Trophoblast cell (in vitro differentiated cells and primary cell): ENCODE results near the gene PPP1R15A.
"Not testable (repeated sequence)": the region's sequence is repeated elsewhere in the genome, so short reads cannot be mapped to it uniquely, and the experiment has no call there.

ENCODE experiments used
- DNase-seq, 2 donors: peaks; one replicate each; pipeline ENCODE4 v3.0.0-alpha.2; 2016
- H2AFZ ChIP-seq: 2 replicates; pipeline ENCODE4 v1.6.1; 2013; ENCODE audit warnings: low read length, moderate library complexity, mild to moderate bottlenecking; ENCODE audit not compliant: insufficient read depth, poor library complexity
- H2AK5ac ChIP-seq: 2 replicates; pipeline ENCODE4 v1.6.1; 2013; ENCODE audit warnings: mild to moderate bottlenecking, low read length
- H2BK120ac ChIP-seq: 2 replicates; pipeline ENCODE4 v1.6.1; 2013; ENCODE audit warnings: low read length, mild to moderate bottlenecking, moderate library complexity; ENCODE audit not compliant: insufficient read depth, poor library complexity
- H2BK12ac ChIP-seq: 2 replicates; pipeline ENCODE4 v1.6.1; 2013; ENCODE audit warnings: mild to moderate bottlenecking, low read length, moderate library complexity
- H2BK5ac ChIP-seq: 2 replicates; pipeline ENCODE4 v1.6.1; 2013; ENCODE audit warnings: low read length, low read depth, moderate library complexity, mild to moderate bottlenecking; ENCODE audit not compliant: poor library complexity
- H3K14ac ChIP-seq: 2 replicates; pipeline ENCODE4 v1.6.1; 2013; ENCODE audit warnings: mild to moderate bottlenecking, low read length
- H3K18ac ChIP-seq: 2 replicates; pipeline ENCODE4 v1.6.1; 2013; ENCODE audit warnings: mild to moderate bottlenecking, low read length
- H3K23ac ChIP-seq: 2 replicates; pipeline ENCODE4 v1.6.1; 2013; ENCODE audit warnings: low read length
- H3K27ac ChIP-seq: 2 replicates; pipeline ENCODE4 v1.5.1; 2013; ENCODE audit warnings: low read depth, mild to moderate bottlenecking, inconsistent platforms, low read length, moderate library complexity
- H3K27me3 ChIP-seq: 2 replicates; pipeline ENCODE4 v1.6.1; 2013; ENCODE audit warnings: inconsistent platforms, mild to moderate bottlenecking, low read length, moderate library complexity; ENCODE audit not compliant: insufficient read depth
- H3K36me3 ChIP-seq, 2 experiments: 1 replicate in 1 of 2; 2 replicates in 1 of 2; pipeline ENCODE4 v1.6.1; 2013; ENCODE audit warnings: low read length in 2 of 2, mild to moderate bottlenecking in 2 of 2, moderate library complexity in 1 of 2; ENCODE audit not compliant: insufficient read depth in 2 of 2, control insufficient read depth in 1 of 2
- H3K4ac ChIP-seq: 2 replicates; pipeline ENCODE4 v1.6.1; 2013; ENCODE audit warnings: low read depth, mild to moderate bottlenecking, low read length, moderate library complexity
- H3K4me1 ChIP-seq, 2 experiments: 1 replicate in 1 of 2; 2 replicates in 1 of 2; pipeline ENCODE4 v1.6.1; 2013; ENCODE audit warnings: low read length in 2 of 2, mild to moderate bottlenecking in 2 of 2, moderate library complexity in 1 of 2; ENCODE audit not compliant: insufficient read depth in 2 of 2, control insufficient read depth in 1 of 2
- H3K4me2 ChIP-seq: 2 replicates; pipeline ENCODE4 v1.6.1; 2013; ENCODE audit warnings: inconsistent platforms, mild to moderate bottlenecking, low read length, moderate library complexity
- H3K4me3 ChIP-seq: 2 replicates; pipeline ENCODE4 v1.5.1; 2013; ENCODE audit warnings: mild to moderate bottlenecking, low read depth, low read length, inconsistent platforms
- H3K79me1 ChIP-seq: one replicate; pipeline ENCODE4 v1.6.1; 2013; ENCODE audit warnings: low read length
- H3K79me2 ChIP-seq: 2 replicates; pipeline ENCODE4 v1.6.1; 2013; ENCODE audit warnings: low read length, mild to moderate bottlenecking; ENCODE audit not compliant: control insufficient read depth, insufficient read depth, poor library complexity
- H3K9ac ChIP-seq: 2 replicates; pipeline ENCODE4 v1.6.1; 2013; ENCODE audit warnings: mild to moderate bottlenecking, low read length
- H3K9me3 ChIP-seq: 2 replicates; pipeline ENCODE4 v1.6.1; 2013; ENCODE audit warnings: low read depth, mild to moderate bottlenecking, control low read depth, inconsistent platforms, low read length; ENCODE audit not compliant: insufficient read depth
- H4K12ac ChIP-seq: 2 replicates; pipeline ENCODE4 v1.6.1; 2013; ENCODE audit warnings: low read depth, mild to moderate bottlenecking, low read length, moderate library complexity
- H4K8ac ChIP-seq: 2 replicates; pipeline ENCODE4 v1.6.1; 2013; ENCODE audit warnings: low read depth, mild to moderate bottlenecking, low read length, moderate library complexity
- H4K91ac ChIP-seq: one replicate; pipeline ENCODE4 v1.6.1; 2013; ENCODE audit warnings: low read depth, mild to moderate bottlenecking, low read length, moderate library complexity
- WGBS: extraction: QIAGEN DNeasy Blood & Tissue Kit; methylation state at CpG from one replicate; pipeline ENCODE4 v1.1.7; 2013; ENCODE audit warnings: missing lambda C conversion rate; ENCODE audit not compliant: insufficient read length, insufficient coverage; ENCODE audit errors: extremely low coverage; 5-methylcytosine and 5-hydroxymethylcytosine counted together

Gene PPP1R15A

GRCh38 chr19:48846659-48847058 is 25.6 kb upstream of the PPP1R15A start:
- H3K27ac ChIP-seq, H2BK120ac ChIP-seq, H4K91ac ChIP-seq, DNase-seq, H3K4ac ChIP-seq, H3K36me3 ChIP-seq, H3K79me1 ChIP-seq, H3K79me2 ChIP-seq, H3K18ac ChIP-seq, H3K27me3 ChIP-seq, H2BK5ac ChIP-seq, H3K4me3 ChIP-seq, H4K8ac ChIP-seq, H2AK5ac ChIP-seq, H3K4me1 ChIP-seq, H3K14ac ChIP-seq, H3K23ac ChIP-seq, H3K4me2 ChIP-seq, H3K9ac ChIP-seq, H4K12ac ChIP-seq, H3K9me3 ChIP-seq, H2BK12ac ChIP-seq, H2AFZ ChIP-seq: not testable (repeated sequence)
- no CpG with 5 or more reads among the region's 3 CpGs for WGBS

GRCh38 chr19:48852292-48852691 is 19.9 kb upstream of the PPP1R15A start:
- Histone ChIP-seq H2BK12ac (no peak overlapping the region), H2BK120ac (no peak overlapping the region), H3K4ac (no peak overlapping the region), H2AK5ac (no peak overlapping the region), H3K4me1 (no peaks in the 10 kb centered on the region), H2BK5ac (no peak overlapping the region), H3K14ac (no peak overlapping the region), H3K27me3 (no peaks in the 10 kb centered on the region), H3K18ac (no peak overlapping the region), H3K9ac (no peak overlapping the region), H2AFZ (no peak overlapping the region), H3K9me3 (no peaks in the 10 kb centered on the region), H3K36me3 (no peaks in the 10 kb centered on the region), H3K79me1 (no peaks in the 10 kb centered on the region), H3K4me3 (no peak overlapping the region), H3K27ac (no peak overlapping the region), H3K79me2 (no peaks in the 10 kb centered on the region), H3K4me2 (no peak overlapping the region), H4K8ac (no peak overlapping the region), H4K91ac (no peak overlapping the region), H4K12ac (no peak overlapping the region), H3K23ac (no peak overlapping the region)
- no CpG with 5 or more reads among the region's 4 CpGs for WGBS
- DNase-seq: no peak

- Histone ChIP-seq H3K23ac (no peak overlapping the region), H3K4me3 (no peak overlapping the region), H3K27me3 (no peaks in the 10 kb centered on the region), H4K8ac (no peak overlapping the region), H4K91ac (no peak overlapping the region), H3K79me1 (no peaks in the 10 kb centered on the region), H3K9me3 (no peaks in the 10 kb centered on the region), H3K14ac (no peak overlapping the region), H2BK120ac (no peak overlapping the region), H3K36me3 (no peaks in the 10 kb centered on the region), H4K12ac (no peak overlapping the region), H3K4me1 (no peaks in the 10 kb centered on the region), H3K18ac (no peak overlapping the region), H3K9ac (no peak overlapping the region), H3K27ac (no peak overlapping the region), H3K79me2 (no peaks in the 10 kb centered on the region), H2AK5ac (no peak overlapping the region), H2AFZ (no peak overlapping the region), H2BK12ac (no peak overlapping the region), H3K4me2 (no peak overlapping the region), H3K4ac (no peak overlapping the region), H2BK5ac (no peak overlapping the region)
- WGBS: no CpG with 5 or more reads among the region's 8 CpGs
- DNase-seq: no peak
Observed at GRCh38 chr19:48853483-48853882, 18.7 kb upstream of the PPP1R15A start.

GRCh38 chr19:48854103-48854502 is 18.1 kb upstream of the PPP1R15A start:
- H3K27ac ChIP-seq: no peak overlapping the region
- no peak overlapping the region for H3K4me2 ChIP-seq
- no CpG with 5 or more reads among the region's 7 CpGs for WGBS
- H2BK5ac ChIP-seq: no peak overlapping the region
- H3K36me3 ChIP-seq: no peaks in the 10 kb centered on the region
- no peak overlapping the region for H3K23ac ChIP-seq
- H2BK12ac ChIP-seq: no peak overlapping the region
- no peak overlapping the region for H4K8ac ChIP-seq
- H3K18ac ChIP-seq: no peak overlapping the region
- no peaks in the 10 kb centered on the region for H3K79me2 ChIP-seq
- no peak overlapping the region for H2AFZ ChIP-seq
- H4K12ac ChIP-seq: no peak overlapping the region
- no peak overlapping the region for H3K9ac ChIP-seq
- no peak overlapping the region for H3K4me3 ChIP-seq
- no peaks in the 10 kb centered on the region for H3K4me1 ChIP-seq
- DNase-seq: no peak
- no peaks in the 10 kb centered on the region for H3K27me3 ChIP-seq
- no peaks in the 10 kb centered on the region for H3K79me1 ChIP-seq
- no peaks in the 10 kb centered on the region for H3K9me3 ChIP-seq
- H2BK120ac ChIP-seq: no peak overlapping the region
- H2AK5ac ChIP-seq: no peak overlapping the region
- H3K14ac ChIP-seq: no peak overlapping the region
- H3K4ac ChIP-seq: no peak overlapping the region
- no peak overlapping the region for H4K91ac ChIP-seq
